Ovary (tissue), 3 donors: ENCODE data around the gene RUSC1.

Source experiments
- CTCF ChIP-seq, 3 donors: fragments of 450-650 bp in 2 of 3; fragments of 200-600 bp in 1 of 3; IDR thresholded peaks; one replicate each; pipeline versions ENCODE4 v1.5.1 to v1.8.0; 2016 to 2022; ENCODE audit warnings: antibody characterized with exemption in 3 of 3, mild to moderate bottlenecking in 1 of 3
- EP300 ChIP-seq: sonication (generic); formaldehyde crosslinking; IDR thresholded peaks from one replicate; pipeline ENCODE4 v1.6.1; 2017; ENCODE audit warnings: antibody characterized with exemption
- POLR2A ChIP-seq: fragments of 450-650 bp; IDR thresholded peaks from one replicate; pipeline ENCODE4 v1.6.1; 2017; ENCODE audit warnings: antibody characterized with exemption, mild to moderate bottlenecking, moderate library complexity
- donor health status: DM: no; HTN: no; CAD: no.

- TF ChIP-seq CTCF (IDR thresholded peaks at IDR 0.05) = no peak
- TF ChIP-seq POLR2A = no peak
- TF ChIP-seq EP300 = no peak
Observed at GRCh38 chr1:155334962-155335361, 14.3 kb downstream of the RUSC1 start.
